Measurements from ENCODE around the gene RFX5.

Gene RFX5

DNA sequence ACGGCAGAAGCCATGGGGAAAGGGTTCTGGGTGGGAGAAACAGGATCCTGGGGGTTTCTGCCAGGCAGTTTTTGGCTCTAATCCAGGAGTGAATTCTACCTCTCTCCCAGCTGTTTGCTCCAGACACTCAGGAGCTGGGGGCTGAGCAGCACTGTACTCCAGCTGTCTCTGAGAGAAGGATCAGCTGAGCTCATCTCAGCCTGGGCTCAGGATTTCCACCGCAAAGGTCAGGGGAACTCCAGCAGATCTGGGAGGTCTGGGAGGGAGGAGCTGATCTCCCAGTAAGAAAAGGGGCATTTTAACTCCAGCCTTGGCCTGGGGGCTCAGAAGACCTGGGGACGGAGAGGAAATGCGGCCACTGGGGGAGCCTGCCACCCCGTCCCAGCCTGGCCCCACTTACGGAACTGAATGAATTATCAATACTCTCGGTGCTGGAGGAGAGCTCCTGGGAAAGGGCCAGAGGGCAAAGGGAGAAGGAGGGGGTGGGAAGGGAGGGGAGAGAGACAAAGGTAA is 37.2 kb downstream of the RFX5 start:
- no peaks in the 10 kb centered on the region for H3K9me3 ChIP-seq (replicated peaks in 1 of 11)
- H3K27ac ChIP-seq, result peak overlapping the region in 2 of 11 experiments; percentile 3 to 17; a peak in 2 of 22 replicates
- H3K4me2 ChIP-seq, result no peak overlapping the region
- no peak for TF ChIP-seq Cebpa-rat (IDR thresholded peaks at IDR 0.05)
- peaks cover 23 to 44% (median 36%) of the 10 kb centered on the region in 10 experiments for H3K4me1 ChIP-seq
- H3K36me3 ChIP-seq, result peaks cover 88 to 100% (median 99%) of the 10 kb centered on the region in 11 experiments
- peak overlapping the region in 3 of 11 experiments; percentile 14 to 35 (median 24); a peak in 2 of 22 replicates for H3K9ac ChIP-seq
- no peaks in the 10 kb centered on the region for H3K27me3 ChIP-seq
- H3K4me3 ChIP-seq, result no peak overlapping the region
- peaks cover 26 to 79% (median 65%) of the 10 kb centered on the region in 11 experiments; a peak in 21 of 22 replicates for H4K20me1 ChIP-seq

DNA sequence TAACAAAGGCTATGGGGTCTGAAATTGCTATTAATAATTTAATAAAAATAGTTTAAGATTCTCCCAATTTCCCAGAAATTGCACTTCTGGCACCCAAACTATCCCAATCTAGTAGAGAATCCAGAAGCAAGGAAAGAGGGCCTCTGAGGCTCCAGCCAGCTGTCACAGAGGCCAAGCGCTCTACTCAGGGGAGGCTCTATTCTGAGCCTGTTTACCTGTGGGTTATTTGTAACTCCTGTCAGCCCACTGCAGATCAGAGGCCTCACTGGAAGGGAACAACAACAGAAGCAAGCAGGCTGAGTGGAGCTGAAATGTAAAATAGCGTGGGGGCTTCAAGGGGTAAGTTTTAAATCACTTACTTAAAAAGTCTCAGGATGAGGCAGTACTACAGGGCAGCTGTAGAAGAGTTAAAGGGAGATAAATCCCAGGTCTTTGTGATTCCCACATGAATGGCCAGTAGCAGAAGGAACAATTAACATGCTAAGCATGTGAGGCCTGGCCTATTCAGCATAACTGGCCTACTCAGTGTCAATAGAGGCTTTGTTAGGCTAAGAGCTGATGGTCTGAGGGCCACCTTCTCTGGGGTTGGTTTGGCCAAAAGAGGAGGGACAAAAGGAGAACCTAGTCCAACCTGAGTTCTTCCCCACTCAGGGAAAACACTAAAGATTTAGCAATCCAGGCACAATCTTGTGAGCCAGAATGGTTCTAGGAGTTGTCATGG is 52.1 kb downstream of the RFX5 start:
- Histone ChIP-seq H3K4me2 (peak overlapping the region in 8 of 11 experiments; percentile 67 to 94 (median 87); a peak in 15 of 22 replicates), H3K9ac (peak overlapping the region in 6 of 11 experiments; percentile 20 to 74 (median 39); a peak in 4 of 22 replicates), H4K20me1 (peaks cover 8 to 60% (median 23%) of the 10 kb centered on the region in 11 experiments; a peak in 16 of 22 replicates), H3K27ac (peak overlapping the region in 5 of 11 experiments; percentile 79 to 92 (median 88); a peak in 5 of 22 replicates), H3K36me3 (peaks cover 85 to 97% (median 95%) of the 10 kb centered on the region in 11 experiments), H3K4me3 (no peak overlapping the region), H3K4me1 (peaks cover 33 to 57% (median 55%) of the 10 kb centered on the region in 10 experiments), H3K9me3 (replicated peaks in 1 of 11) (no peaks in the 10 kb centered on the region), H3K27me3 (no peaks in the 10 kb centered on the region)
- TF ChIP-seq Cebpa-rat (IDR thresholded peaks at IDR 0.05), result no peak

- Histone ChIP-seq H3K4me1 (peaks cover 50 to 75% (median 73%) of the 10 kb centered on the region in 10 experiments), H3K4me3 (peak overlapping the region in 2 of 10 experiments; percentile 9 to 14; a peak in 5 of 20 replicates), H3K9me3 (replicated peaks in 1 of 11) (no peaks in the 10 kb centered on the region), H4K20me1 (peaks cover 24 to 78% (median 41%) of the 10 kb centered on the region in 11 experiments; a peak in 21 of 22 replicates), H3K36me3 (peaks cover 85 to 97% (median 95%) of the 10 kb centered on the region in 11 experiments), H3K27me3 (no peaks in the 10 kb centered on the region), H3K4me2 (peak overlapping the region; percentile 4 to 94 (median 85); a peak in 21 of 22 replicates), H3K9ac (peak overlapping the region; percentile 18 to 74 (median 54); a peak in 19 of 22 replicates), H3K27ac (peak overlapping the region in 10 of 11 experiments; percentile 19 to 92 (median 78); a peak in 18 of 22 replicates)
- TF ChIP-seq Cebpa-rat (IDR thresholded peaks at IDR 0.05), result no peak
These were observed 54.0 kb downstream of the RFX5 start for GRCh38 chr1:151293093-151293492.

DNA sequence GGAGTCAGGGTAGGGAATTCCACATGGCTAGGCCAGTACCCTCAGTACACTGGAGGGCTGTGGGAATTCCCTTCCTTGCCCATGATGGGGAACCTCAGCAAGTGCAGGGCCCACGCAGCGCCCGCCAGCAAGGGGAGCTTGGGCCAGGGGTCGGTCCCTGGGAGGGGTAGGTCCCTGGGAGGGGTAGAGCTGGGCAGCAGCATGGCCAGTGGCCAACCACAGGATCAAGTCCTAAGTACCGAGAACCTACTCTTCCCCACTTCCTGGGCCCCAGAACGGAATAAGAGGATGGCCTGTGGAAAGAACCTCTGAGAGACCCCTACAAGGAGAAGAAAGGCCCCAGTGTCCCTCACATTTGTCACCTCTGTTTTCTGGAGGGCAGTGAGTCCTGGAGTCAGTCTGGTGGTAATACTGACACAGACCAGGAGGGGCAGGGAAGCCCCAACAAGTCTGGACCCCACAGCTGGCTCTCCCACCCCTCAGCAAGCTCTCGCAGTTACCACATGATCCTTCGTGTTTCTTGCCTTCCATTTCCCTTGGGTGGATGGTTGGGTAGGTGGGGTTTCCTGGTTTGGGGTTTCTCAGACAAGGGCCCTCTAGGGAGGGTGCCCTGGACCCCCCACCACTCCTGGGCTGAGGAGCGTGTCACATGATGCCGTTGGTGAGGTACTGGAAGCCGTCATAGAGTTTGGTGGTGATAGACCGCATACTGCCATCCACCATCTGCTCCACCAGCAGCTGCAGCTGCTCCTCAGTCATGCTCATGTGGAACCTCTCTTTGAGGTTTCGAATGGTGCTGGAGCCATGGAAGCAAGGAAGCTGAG is 54.6 kb downstream of the RFX5 start:
- Histone ChIP-seq H3K9ac (peak overlapping the region; percentile 18 to 77 (median 54); a peak in 19 of 22 replicates), H3K27ac (peak overlapping the region in 10 of 11 experiments; percentile 2 to 92 (median 78); a peak in 19 of 22 replicates), H3K4me3 (peak overlapping the region in 2 of 10 experiments; percentile 13 to 18; a peak in 3 of 20 replicates), H3K27me3 (no peaks in the 10 kb centered on the region), H4K20me1 (peaks cover 31 to 85% (median 48%) of the 10 kb centered on the region in 11 experiments; a peak in 21 of 22 replicates), H3K36me3 (peaks cover 85 to 97% (median 95%) of the 10 kb centered on the region in 11 experiments), H3K4me2 (peak overlapping the region; percentile 4 to 94 (median 87)), H3K4me1 (peaks cover 50 to 79% (median 76%) of the 10 kb centered on the region in 10 experiments), H3K9me3 (replicated peaks in 1 of 11) (no peaks in the 10 kb centered on the region)
- peak in 1 of 11 experiments; percentile 73; a peak in 2 of 22 replicates for TF ChIP-seq Cebpa-rat (IDR thresholded peaks at IDR 0.05)

DNA sequence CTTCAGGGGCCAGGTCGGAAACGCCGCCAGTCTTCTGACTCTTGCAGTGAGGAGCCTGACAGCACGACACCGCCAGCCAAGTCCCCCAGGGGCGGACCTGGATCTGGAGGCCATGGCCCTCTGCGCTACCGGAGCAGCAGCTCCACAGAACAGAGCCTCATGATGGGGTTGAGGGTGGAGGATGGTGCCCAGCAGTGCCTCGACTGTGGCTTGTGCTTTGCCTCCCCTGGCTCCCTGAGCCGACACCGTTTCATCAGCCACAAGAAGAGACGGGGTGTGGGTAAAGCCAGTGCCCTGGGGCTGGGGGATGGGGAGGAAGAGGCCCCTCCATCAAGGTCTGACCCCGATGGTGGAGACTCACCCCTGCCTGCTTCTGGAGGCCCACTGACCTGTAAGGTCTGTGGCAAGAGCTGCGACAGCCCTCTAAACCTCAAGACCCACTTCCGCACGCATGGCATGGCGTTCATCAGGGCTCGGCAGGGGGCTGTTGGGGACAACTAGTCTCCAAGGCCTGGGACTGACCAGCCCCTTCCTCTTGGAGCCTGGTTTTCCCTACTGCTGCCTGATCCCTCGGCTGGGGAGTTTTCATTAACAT is 56.2 kb downstream of the RFX5 start:
- Histone ChIP-seq H3K9ac (peak overlapping the region in 7 of 11 experiments; percentile 30 to 54 (median 40); a peak in 7 of 22 replicates), H3K36me3 (peaks cover 85 to 97% (median 95%) of the 10 kb centered on the region in 11 experiments), H3K27ac (peak overlapping the region in 8 of 11 experiments; percentile 26 to 61 (median 50); a peak in 15 of 22 replicates), H3K4me2 (peak overlapping the region in 8 of 11 experiments; percentile 12 to 75 (median 60); a peak in 16 of 22 replicates), H3K4me3 (no peak overlapping the region), H3K9me3 (replicated peaks in 1 of 11) (no peaks in the 10 kb centered on the region), H3K27me3 (no peaks in the 10 kb centered on the region), H3K4me1 (peaks cover 50 to 79% (median 76%) of the 10 kb centered on the region in 10 experiments), H4K20me1 (peaks cover 44 to 97% (median 64%) of the 10 kb centered on the region in 11 experiments)
- TF ChIP-seq Cebpa-rat (IDR thresholded peaks at IDR 0.05), result no peak

Data from BLaER1 treated with 17β-estradiol and CSF1 and Interleukin-3, amounts not matched to agents 10 nM and 100 nM (cell line).